Fibroblast of lung (primary cell): ENCODE results near the gene RNF14.

Source experiments
- CTCF ChIP-seq, 2 donors: IDR thresholded peaks in 1 of 2; conservative IDR thresholded peaks in 1 of 2; 1 replicate in 1 of 2; 2 replicates in 1 of 2; pipeline ENCODE4 v1.5.1; 2011 to 2012; ENCODE audit warnings: low read length in 2 of 2, control low read depth in 1 of 2, inconsistent platforms in 1 of 2, low read depth in 1 of 2, mild to moderate bottlenecking in 1 of 2
- EZH2 ChIP-seq: IDR thresholded peaks from 2 replicates; pipeline ENCODE4 v1.5.1; 2012; ENCODE audit warnings: low read length, control low read depth, mild to moderate bottlenecking; ENCODE audit errors: missing control alignments

GRCh38 chr5:141944076-141944475 is 24.8 kb upstream of the RNF14 start:
- TF ChIP-seq CTCF (conservative IDR thresholded peaks at IDR 0.05 in 1 of 2, IDR thresholded peaks at IDR 0.05 in 1 of 2; ENCODE audit: low read depth in 1 of 2, low read length in 2 of 2) (no peak), EZH2 (no peak)
